HL-60/S4 treated with retinoic acid at 250 ng/mL for 4 days and 3 days (cell line): ENCODE measurements around the gene SPOP.
"Not testable (repeated sequence)": the region's sequence is repeated elsewhere in the genome, so short reads cannot be mapped to it uniquely, and the experiment has no call there.

ENCODE experiments used
- in situ Hi-C: fragments of 300-500 bp; cut with MboI; formaldehyde crosslinking; loops from 2 replicates; pipeline ENCODE4 v1.7.0; 2022; ENCODE audit warnings: low sequenced_read_pairs

SPOP gene

GRCh38 chr17:49677933-49678847 is at the start of gene SPOP:
SPOP (minus strand) TSS chr17:49678097; CDS start chr17:49622810, 55,287 bp downstream.
- in situ Hi-C loops: no loop called here

- in situ Hi-C loops: no loop called here
Measured at GRCh38 chr17:49727380-49727779, 49.5 kb upstream of the SPOP start.

GRCh38 chr17:49725452-49726130 is 47.7 kb upstream of the SPOP start:
- in situ Hi-C loops: no loop called here

- in situ Hi-C loops: not testable (repeated sequence)
Measured at GRCh38 chr17:49724552-49724951, 46.7 kb upstream of the SPOP start.

GRCh38 chr17:49723423-49723822 is 45.5 kb upstream of the SPOP start:
- in situ Hi-C loops: no loop called here

GRCh38 chr17:49722066-49722465 is 44.2 kb upstream of the SPOP start:
- in situ Hi-C loops: no loop called here

GRCh38 chr17:49717371-49717861 is 39.5 kb upstream of the SPOP start:
- in situ Hi-C loops: no loop called here

GRCh38 chr17:49716668-49717364 is 38.9 kb upstream of the SPOP start:
- in situ Hi-C loops: no loop called here

- in situ Hi-C loops: no loop called here
Measured at GRCh38 chr17:49715717-49716279, 37.9 kb upstream of the SPOP start.

GRCh38 chr17:49715216-49715615 is 37.3 kb upstream of the SPOP start:
- in situ Hi-C loops: no loop called here

- in situ Hi-C loops: no loop called here
Measured at GRCh38 chr17:49708515-49709183, 30.8 kb upstream of the SPOP start.

- in situ Hi-C loops: no loop called here
Measured at GRCh38 chr17:49707608-49708514, 30.0 kb upstream of the SPOP start, which contains the start of gene SLC35B1. SLC35B1 (minus strand) TSS chr17:49707964; CDS start chr17:49707833, 131 bp downstream.

GRCh38 chr17:49707246-49707607 is 29.3 kb upstream of the SPOP start:
- in situ Hi-C loops: no loop called here

GRCh38 chr17:49705254-49705653 is 27.4 kb upstream of the SPOP start:
- in situ Hi-C loops: no loop called here

- in situ Hi-C loops: loop anchor here (5.0 kb wide), 1 partner anchor 131 kb away; no protein-coding TSS in a partner anchor
Measured at GRCh38 chr17:49703557-49704277, 25.8 kb upstream of the SPOP start.

- in situ Hi-C loops: loop anchor here (5.0 kb wide), 1 partner anchor 129 kb away; no protein-coding TSS in a partner anchor
Measured at GRCh38 chr17:49700960-49701359, 23.1 kb upstream of the SPOP start.

- in situ Hi-C loops: loop anchor here (5.0 kb wide), 1 partner anchor 128 kb away; no protein-coding TSS in a partner anchor
Measured at GRCh38 chr17:49699966-49700575, 22.2 kb upstream of the SPOP start.

- in situ Hi-C loops: no loop called here
Measured at GRCh38 chr17:49698005-49698404, 20.1 kb upstream of the SPOP start.
